ENCODE measurements around the gene BAG1. TPM values are rescaled to one million over a fixed set of nuclear protein-coding genes. Genes with fewer than 3 reads are reported as not detected.

The BAG1 gene
- total RNA-seq, 1 donor from 2014 or later: 40.2 TPM

- Histone ChIP-seq H3K4me3 (ENCODE audit: low read length in 3 of 3) (no peak overlapping the region), H3K9ac (ENCODE audit: low read depth in 1 of 3, low read length in 3 of 3) (no peak overlapping the region), H3K27ac (ENCODE audit: low read depth, low read length) (no peak overlapping the region), H3K4me1 (ENCODE audit: control insufficient read depth in 3 of 3, insufficient read depth in 3 of 3, low read length in 3 of 3) (peaks cover 4 to 13% (median 6%) of the 10 kb centered on the region in 3 donors), H3K36me3 (ENCODE audit: control insufficient read depth in 3 of 3, insufficient read depth in 3 of 3, low read length in 3 of 3) (no peaks in the 10 kb centered on the region), H3K27me3 (ENCODE audit: control insufficient read depth in 3 of 3, insufficient read depth in 3 of 3, low read length in 3 of 3) (peaks cover 0 to 4% (median 0%) of the 10 kb centered on the region in 3 donors), H3K9me3 (ENCODE audit: control insufficient read depth in 3 of 3, low read length in 3 of 3) (no peaks in the 10 kb centered on the region)
These were observed 29.7 kb downstream of the BAG1 start for GRCh38 chr9:33234511-33235467.

- Histone ChIP-seq H3K27ac (ENCODE audit: low read depth, low read length) (no peak overlapping the region), H3K9me3 (ENCODE audit: control insufficient read depth in 3 of 3, low read length in 3 of 3) (no peaks in the 10 kb centered on the region), H3K27me3 (ENCODE audit: control insufficient read depth in 3 of 3, insufficient read depth in 3 of 3, low read length in 3 of 3) (peaks cover 0 to 4% (median 0%) of the 10 kb centered on the region in 3 donors), H3K4me3 (ENCODE audit: low read length in 3 of 3) (no peak overlapping the region), H3K4me1 (ENCODE audit: control insufficient read depth in 3 of 3, insufficient read depth in 3 of 3, low read length in 3 of 3) (peaks cover 0 to 5% (median 0%) of the 10 kb centered on the region in 3 donors), H3K36me3 (ENCODE audit: control insufficient read depth in 3 of 3, insufficient read depth in 3 of 3, low read length in 3 of 3) (no peaks in the 10 kb centered on the region), H3K9ac (ENCODE audit: low read depth in 1 of 3, low read length in 3 of 3) (no peak overlapping the region)
These were observed 30.7 kb downstream of the BAG1 start for GRCh38 chr9:33233626-33234342.

- Histone ChIP-seq H3K9ac (ENCODE audit: low read depth in 1 of 3, low read length in 3 of 3) (no peak overlapping the region), H3K36me3 (ENCODE audit: control insufficient read depth in 3 of 3, insufficient read depth in 3 of 3, low read length in 3 of 3) (no peaks in the 10 kb centered on the region), H3K4me3 (ENCODE audit: low read length in 3 of 3) (no peak overlapping the region), H3K9me3 (ENCODE audit: control insufficient read depth in 3 of 3, low read length in 3 of 3) (no peaks in the 10 kb centered on the region), H3K27me3 (ENCODE audit: control insufficient read depth in 3 of 3, insufficient read depth in 3 of 3, low read length in 3 of 3) (peaks cover 0 to 4% (median 0%) of the 10 kb centered on the region in 3 donors), H3K4me1 (ENCODE audit: control insufficient read depth in 3 of 3, insufficient read depth in 3 of 3, low read length in 3 of 3) (peaks cover 0 to 5% (median 0%) of the 10 kb centered on the region in 3 donors), H3K27ac (ENCODE audit: low read depth, low read length) (no peak overlapping the region)
These were observed 31.7 kb downstream of the BAG1 start for GRCh38 chr9:33232815-33233214.

GRCh38 chr9:33231623-33231942 lies 32.9 kb downstream of the BAG1 start:
- Histone ChIP-seq H3K36me3 (ENCODE audit: control insufficient read depth in 3 of 3, insufficient read depth in 3 of 3, low read length in 3 of 3) (no peaks in the 10 kb centered on the region), H3K27ac (ENCODE audit: low read depth, low read length) (no peak overlapping the region), H3K4me3 (ENCODE audit: low read length in 3 of 3) (no peak overlapping the region), H3K4me1 (ENCODE audit: control insufficient read depth in 3 of 3, insufficient read depth in 3 of 3, low read length in 3 of 3) (peaks cover 0 to 5% (median 0%) of the 10 kb centered on the region in 3 donors), H3K9me3 (ENCODE audit: control insufficient read depth in 3 of 3, low read length in 3 of 3) (no peaks in the 10 kb centered on the region), H3K27me3 (ENCODE audit: control insufficient read depth in 3 of 3, insufficient read depth in 3 of 3, low read length in 3 of 3) (peaks cover 0 to 4% (median 0%) of the 10 kb centered on the region in 3 donors), H3K9ac (ENCODE audit: low read depth in 1 of 3, low read length in 3 of 3) (no peak overlapping the region)

- peaks cover 0 to 5% (median 0%) of the 10 kb centered on the region in 3 donors for H3K4me1 ChIP-seq (ENCODE audit: control insufficient read depth in 3 of 3, insufficient read depth in 3 of 3, low read length in 3 of 3)
- no peaks in the 10 kb centered on the region for H3K9me3 ChIP-seq (ENCODE audit: control insufficient read depth in 3 of 3, low read length in 3 of 3)
- peaks cover 0 to under 1% (median 0%) of the 10 kb centered on the region in 3 donors for H3K27me3 ChIP-seq (ENCODE audit: control insufficient read depth in 3 of 3, insufficient read depth in 3 of 3, low read length in 3 of 3)
- no peak overlapping the region for H3K27ac ChIP-seq (ENCODE audit: low read depth, low read length)
- H3K36me3 ChIP-seq (ENCODE audit: control insufficient read depth in 3 of 3, insufficient read depth in 3 of 3, low read length in 3 of 3): no peaks in the 10 kb centered on the region
- no peak overlapping the region for H3K9ac ChIP-seq (ENCODE audit: low read depth in 1 of 3, low read length in 3 of 3)
- no peak overlapping the region for H3K4me3 ChIP-seq (ENCODE audit: low read length in 3 of 3)
These were observed 33.5 kb downstream of the BAG1 start for GRCh38 chr9:33230756-33231622.

- Histone ChIP-seq H3K9me3 (ENCODE audit: control insufficient read depth in 3 of 3, low read length in 3 of 3) (no peaks in the 10 kb centered on the region), H3K27me3 (ENCODE audit: control insufficient read depth in 3 of 3, insufficient read depth in 3 of 3, low read length in 3 of 3) (no peaks in the 10 kb centered on the region)
These were observed 35.0 kb downstream of the BAG1 start for GRCh38 chr9:33229359-33230114.

GRCh38 chr9:33228606-33229005 lies 35.9 kb downstream of the BAG1 start:
- H3K36me3 ChIP-seq (ENCODE audit: control insufficient read depth in 3 of 3, insufficient read depth in 3 of 3, low read length in 3 of 3): no peaks in the 10 kb centered on the region
- no peak overlapping the region for H3K27ac ChIP-seq (ENCODE audit: low read depth, low read length)
- H3K4me1 ChIP-seq (ENCODE audit: control insufficient read depth in 3 of 3, insufficient read depth in 3 of 3, low read length in 3 of 3): peaks cover 3 to 7% (median 5%) of the 10 kb centered on the region in 3 donors
- no peaks in the 10 kb centered on the region for H3K9me3 ChIP-seq (ENCODE audit: control insufficient read depth in 3 of 3, low read length in 3 of 3)
- no peak overlapping the region for H3K4me3 ChIP-seq (ENCODE audit: low read length in 3 of 3)
- no peak overlapping the region for H3K9ac ChIP-seq (ENCODE audit: low read depth in 1 of 3, low read length in 3 of 3)
- no peaks in the 10 kb centered on the region for H3K27me3 ChIP-seq (ENCODE audit: control insufficient read depth in 3 of 3, insufficient read depth in 3 of 3, low read length in 3 of 3)

More at GRCh38 chr9:33229359-33230114, 35.0 kb downstream of the BAG1 start:
- Histone ChIP-seq H3K9ac (ENCODE audit: low read depth in 1 of 3, low read length in 3 of 3) (no peak overlapping the region), H3K4me1 (ENCODE audit: control insufficient read depth in 3 of 3, insufficient read depth in 3 of 3, low read length in 3 of 3) (peaks cover 3 to 12% (median 5%) of the 10 kb centered on the region in 3 donors), H3K27ac (ENCODE audit: low read depth, low read length) (no peak overlapping the region), H3K36me3 (ENCODE audit: control insufficient read depth in 3 of 3, insufficient read depth in 3 of 3, low read length in 3 of 3) (no peaks in the 10 kb centered on the region), H3K4me3 (ENCODE audit: low read length in 3 of 3) (no peak overlapping the region)

GRCh38 chr9:33227741-33228140 lies 36.8 kb downstream of the BAG1 start:
- Histone ChIP-seq H3K36me3 (ENCODE audit: control insufficient read depth in 3 of 3, insufficient read depth in 3 of 3, low read length in 3 of 3) (no peaks in the 10 kb centered on the region), H3K9me3 (ENCODE audit: control insufficient read depth in 3 of 3, low read length in 3 of 3) (no peaks in the 10 kb centered on the region), H3K27me3 (ENCODE audit: control insufficient read depth in 3 of 3, insufficient read depth in 3 of 3, low read length in 3 of 3) (no peaks in the 10 kb centered on the region), H3K4me3 (ENCODE audit: low read length in 3 of 3) (no peak overlapping the region), H3K4me1 (ENCODE audit: control insufficient read depth in 3 of 3, insufficient read depth in 3 of 3, low read length in 3 of 3) (peaks cover 3 to 7% (median 5%) of the 10 kb centered on the region in 3 donors), H3K27ac (ENCODE audit: low read depth, low read length) (no peak overlapping the region), H3K9ac (ENCODE audit: low read depth in 1 of 3, low read length in 3 of 3) (no peak overlapping the region)

- no peak overlapping the region for H3K9ac ChIP-seq (ENCODE audit: low read depth in 1 of 3, low read length in 3 of 3)
- H3K36me3 ChIP-seq (ENCODE audit: control insufficient read depth in 3 of 3, insufficient read depth in 3 of 3, low read length in 3 of 3): no peaks in the 10 kb centered on the region
- no peaks in the 10 kb centered on the region for H3K27me3 ChIP-seq (ENCODE audit: control insufficient read depth in 3 of 3, insufficient read depth in 3 of 3, low read length in 3 of 3)
- no peak overlapping the region for H3K4me3 ChIP-seq (ENCODE audit: low read length in 3 of 3)
- no peaks in the 10 kb centered on the region for H3K9me3 ChIP-seq (ENCODE audit: control insufficient read depth in 3 of 3, low read length in 3 of 3)
- no peak overlapping the region for H3K27ac ChIP-seq (ENCODE audit: low read depth, low read length)
- peaks cover 3 to 7% (median 5%) of the 10 kb centered on the region in 3 donors for H3K4me1 ChIP-seq (ENCODE audit: control insufficient read depth in 3 of 3, insufficient read depth in 3 of 3, low read length in 3 of 3)
These were observed 37.5 kb downstream of the BAG1 start for GRCh38 chr9:33227008-33227398.

Data from skeletal muscle tissue (tissue), 4 donors.